ENCODE data around the gene SNAPC3.
"Not testable (repeated sequence)": the region's sequence is repeated elsewhere in the genome, so short reads cannot be mapped to it uniquely, and the experiment has no call there.

GRCh38 chr9:15441841-15442240, 19.2 kb downstream of the SNAPC3 start:
- not testable (repeated sequence) for TF ChIP-seq SP1 (CRISPR knock-in tag; conservative IDR thresholded peaks at IDR 0.05); CTCF (IDR thresholded peaks at IDR 0.05); USF2 (CRISPR knock-in tag; IDR thresholded peaks at IDR 0.05); ETV6 (CRISPR knock-in tag; IDR thresholded peaks at IDR 0.05)
